Measurements from ENCODE around the gene CREB3L2. TPM values are rescaled to one million over a fixed set of nuclear protein-coding genes. Genes with fewer than 3 reads are reported as not detected.
"Not testable (repeated sequence)": the region's sequence is repeated elsewhere in the genome, so short reads cannot be mapped to it uniquely, and the experiment has no call there.

Gene CREB3L2
- total RNA-seq, 3 donors from 2014 or later: 15.8 to 54.3 (median 40.6) TPM

DNA sequence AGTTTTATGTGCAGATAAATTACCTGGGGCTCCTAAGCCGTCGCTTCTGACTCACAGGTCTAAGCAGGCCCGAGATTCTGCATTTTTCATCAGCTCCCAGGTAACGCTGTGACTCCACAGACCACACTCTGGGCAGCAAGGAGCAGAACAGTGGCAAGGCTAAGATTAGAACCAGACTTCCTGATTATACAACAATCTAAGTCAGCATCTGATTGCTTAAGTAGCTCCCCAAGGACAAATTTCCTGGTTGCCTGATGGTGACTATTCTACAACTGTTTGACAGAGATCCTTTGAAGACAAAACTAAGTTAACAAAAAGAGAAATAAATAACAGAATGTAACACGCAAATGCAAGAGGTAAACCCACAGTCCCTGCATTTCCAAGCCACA lies 69.0 kb downstream of the CREB3L2 start:
- peaks cover 35% of the 10 kb centered on the region for H3K4me1 ChIP-seq (ENCODE audit: low read depth)
- TF ChIP-seq, protein P1, sequence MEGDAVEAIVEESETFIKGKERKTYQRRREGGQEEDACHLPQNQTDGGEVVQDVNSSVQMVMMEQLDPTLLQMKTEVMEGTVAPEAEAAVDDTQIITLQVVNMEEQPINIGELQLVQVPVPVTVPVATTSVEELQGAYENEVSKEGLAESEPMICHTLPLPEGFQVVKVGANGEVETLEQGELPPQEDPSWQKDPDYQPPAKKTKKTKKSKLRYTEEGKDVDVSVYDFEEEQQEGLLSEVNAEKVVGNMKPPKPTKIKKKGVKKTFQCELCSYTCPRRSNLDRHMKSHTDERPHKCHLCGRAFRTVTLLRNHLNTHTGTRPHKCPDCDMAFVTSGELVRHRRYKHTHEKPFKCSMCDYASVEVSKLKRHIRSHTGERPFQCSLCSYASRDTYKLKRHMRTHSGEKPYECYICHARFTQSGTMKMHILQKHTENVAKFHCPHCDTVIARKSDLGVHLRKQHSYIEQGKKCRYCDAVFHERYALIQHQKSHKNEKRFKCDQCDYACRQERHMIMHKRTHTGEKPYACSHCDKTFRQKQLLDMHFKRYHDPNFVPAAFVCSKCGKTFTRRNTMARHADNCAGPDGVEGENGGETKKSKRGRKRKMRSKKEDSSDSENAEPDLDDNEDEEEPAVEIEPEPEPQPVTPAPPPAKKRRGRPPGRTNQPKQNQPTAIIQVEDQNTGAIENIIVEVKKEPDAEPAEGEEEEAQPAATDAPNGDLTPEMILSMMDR (IDR thresholded peaks at IDR 0.05): no peak
- no peak for DNase-seq

DNA sequence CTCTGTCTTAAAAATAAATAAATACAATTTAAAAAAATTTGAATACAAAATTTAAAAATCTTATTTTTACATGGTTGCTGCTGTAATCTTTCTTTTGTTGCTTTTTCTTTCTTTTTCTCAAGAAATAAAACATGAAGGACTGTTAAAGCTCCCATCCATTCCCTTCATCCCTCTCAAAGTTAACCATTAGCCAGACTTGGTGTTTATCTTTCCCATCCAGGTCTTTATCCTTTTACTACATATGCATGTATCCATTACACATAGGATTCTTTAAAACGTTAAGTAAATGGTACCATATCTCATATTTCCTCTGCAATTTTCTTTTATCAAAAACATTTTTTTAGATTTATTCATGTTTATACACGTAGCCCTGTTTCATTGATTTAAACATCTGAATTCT lies 70.1 kb downstream of the CREB3L2 start:
- no peak overlapping the region for H3K4me3 ChIP-seq
- no peaks in the 10 kb centered on the region for H3K9me3 ChIP-seq
- DNase-seq (no peak), ATAC-seq (peak; percentile 36)
- H3K4me1 ChIP-seq (ENCODE audit: low read depth): peaks cover 35% of the 10 kb centered on the region
- no peaks in the 10 kb centered on the region for H3K36me3 ChIP-seq (ENCODE audit: low read depth)
- intact Hi-C loops (cut with DNase I, micrococcal nuclease): no loop called here
- TF ChIP-seq, protein P1 (IDR thresholded peaks at IDR 0.05): no peak

More for the DNA sequence above, 69.0 kb downstream of the CREB3L2 start:
- intact Hi-C loops (cut with DNase I, micrococcal nuclease): no loop called here
- Histone ChIP-seq H3K9me3 (no peaks in the 10 kb centered on the region), H3K36me3 (ENCODE audit: low read depth) (no peaks in the 10 kb centered on the region), H3K4me3 (no peak overlapping the region)
- peak; percentile 31 for ATAC-seq

DNA sequence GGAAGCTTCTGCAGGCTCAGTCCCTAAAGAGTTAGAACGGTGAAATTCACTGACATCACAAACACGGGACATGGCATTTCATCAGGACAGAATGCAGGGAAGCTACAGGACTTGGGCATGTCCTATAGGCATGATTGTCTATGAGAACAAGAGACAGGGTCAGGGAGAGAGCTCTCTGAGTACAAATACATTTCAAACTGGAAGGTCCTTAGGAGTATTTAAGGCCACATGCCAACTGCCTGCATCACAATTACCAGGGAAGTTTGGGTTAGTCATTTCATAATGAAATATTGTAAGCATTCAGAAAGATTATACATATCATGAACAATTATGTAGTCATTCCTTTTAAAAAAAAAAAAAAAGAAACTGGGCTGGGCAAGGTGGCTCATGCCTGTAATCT lies 71.3 kb downstream of the CREB3L2 start:
- ATAC-seq: no peak
- peaks cover 29% of the 10 kb centered on the region for H3K4me1 ChIP-seq (ENCODE audit: low read depth)
- intact Hi-C loops (cut with DNase I, micrococcal nuclease): no loop called here

DNA sequence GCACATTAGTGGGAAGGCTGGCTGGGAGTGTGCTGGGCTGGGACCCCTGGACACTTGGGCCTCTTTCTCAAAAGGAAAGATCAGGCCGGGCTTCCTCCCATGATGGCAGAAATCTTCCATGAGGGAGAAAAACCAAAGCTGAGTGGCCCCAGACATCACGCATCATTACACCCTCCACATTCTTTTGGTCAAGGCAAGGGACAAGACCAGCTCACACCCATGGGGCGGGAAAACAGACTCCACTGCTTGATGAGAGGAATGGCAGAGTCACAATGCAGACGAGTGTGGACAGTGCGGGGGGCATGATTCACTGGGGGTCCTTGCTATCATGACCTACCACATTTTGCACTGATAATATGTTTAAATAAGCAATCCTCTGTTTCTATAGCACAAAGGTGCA lies 73.3 kb downstream of the CREB3L2 start:
- ATAC-seq (no peak), DNase-seq (no peak)
- H3K4me1 ChIP-seq (ENCODE audit: low read depth): peaks cover 14% of the 10 kb centered on the region
- TF ChIP-seq, protein P1 (IDR thresholded peaks at IDR 0.05): no peak
- H3K9me3 ChIP-seq: no peaks in the 10 kb centered on the region
- no peak overlapping the region for H3K4me3 ChIP-seq
- intact Hi-C loops (cut with DNase I, micrococcal nuclease): no loop called here
- no peaks in the 10 kb centered on the region for H3K36me3 ChIP-seq (ENCODE audit: low read depth)

More for the DNA sequence above, 71.3 kb downstream of the CREB3L2 start:
- DNase-seq: no peak
- no peaks in the 10 kb centered on the region for H3K36me3 ChIP-seq (ENCODE audit: low read depth)
- TF ChIP-seq, protein P1 (IDR thresholded peaks at IDR 0.05): no peak
- H3K4me3 ChIP-seq: no peak overlapping the region
- H3K9me3 ChIP-seq: no peaks in the 10 kb centered on the region

DNA sequence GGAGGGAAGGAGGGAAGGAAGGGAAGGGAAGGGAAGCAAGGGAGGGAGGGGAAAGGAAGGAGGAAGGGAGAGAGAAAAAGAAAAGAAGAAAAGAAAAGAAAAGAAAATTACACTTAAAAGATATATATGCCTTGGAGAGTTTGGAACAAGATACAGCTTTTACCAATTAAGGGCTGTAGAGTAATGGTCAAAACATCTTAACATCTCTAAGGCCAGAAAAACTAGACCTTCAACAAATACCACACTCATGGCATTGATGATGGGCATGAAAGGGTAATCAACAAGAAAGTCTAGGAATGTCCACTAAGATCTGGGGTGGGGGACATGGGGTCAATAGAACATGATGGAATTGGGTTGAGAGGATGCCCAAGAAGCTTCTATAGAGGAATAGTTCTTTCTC lies 74.5 kb downstream of the CREB3L2 start:
- ATAC-seq (no peak), DNase-seq (no peak)
- no peaks in the 10 kb centered on the region for H3K36me3 ChIP-seq (ENCODE audit: low read depth)
- TF ChIP-seq, protein P1 (IDR thresholded peaks at IDR 0.05): no peak
- H3K4me3 ChIP-seq: no peak overlapping the region
- H3K9me3 ChIP-seq: no peaks in the 10 kb centered on the region
- H3K4me1 ChIP-seq (ENCODE audit: low read depth): peaks cover 2% of the 10 kb centered on the region
- intact Hi-C loops (cut with DNase I, micrococcal nuclease): no loop called here

DNA sequence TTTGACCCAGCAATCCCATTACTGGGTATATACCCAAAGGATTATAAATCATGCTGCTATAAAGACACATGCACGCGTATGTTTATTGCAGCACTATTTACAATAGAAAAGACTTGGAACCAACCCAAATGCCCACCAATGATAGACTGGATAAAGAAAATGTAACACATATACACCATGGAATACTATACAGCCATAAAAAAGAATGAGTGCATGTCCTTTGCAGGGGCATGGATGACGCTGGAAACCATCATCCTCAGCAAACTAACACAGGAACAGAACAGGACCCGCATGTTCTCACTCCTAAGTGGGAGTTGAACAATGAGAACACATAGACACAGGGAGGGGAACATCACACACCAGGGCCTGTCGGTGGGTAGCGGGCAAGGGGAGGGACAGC lies 75.7 kb downstream of the CREB3L2 start:
- H3K4me3 ChIP-seq; H3K36me3 ChIP-seq (ENCODE audit: low read depth); H3K9me3 ChIP-seq; intact Hi-C loops (cut with DNase I, micrococcal nuclease); ATAC-seq; H3K4me1 ChIP-seq (ENCODE audit: low read depth); DNase-seq: not testable (repeated sequence)
